ENCODE data around the gene SRSF6.
"Not testable (repeated sequence)": the region's sequence is repeated elsewhere in the genome, so short reads cannot be mapped to it uniquely, and the experiment has no call there.

GRCh38 chr20:43502021-43502420 lies 44.3 kb downstream of the SRSF6 start:
- TF ChIP-seq CTCF, EZH2, EZH2phosphoT487 (IDR thresholded peaks at IDR 0.05): not testable (repeated sequence)
